Right atrium auricular region (tissue), 2 donors: ENCODE measurements around the gene WASF2. TPM values are rescaled to one million over a fixed set of nuclear protein-coding genes. Genes with fewer than 3 reads are reported as not detected.
A peak's percentile ranks its signal among the peaks of the same experiment; 100 is the strongest.

Source experiments
- DNase-seq: peaks from one replicate; pipeline ENCODE4 v3.0.0-alpha.2; 2019; ENCODE audit warnings: low spot score
- H3K27ac ChIP-seq, 2 donors: fragments of 200-600 bp; sonication (generic); 1 replicate in 1 of 2; 2 replicates in 1 of 2; pipeline ENCODE4 v1.5.1; 2016 to 2019
- H3K27me3 ChIP-seq, 2 donors: fragments of 200-600 bp; sonication (generic); one replicate each; pipeline versions ENCODE4 v1.5.1 to v1.6.0; 2017 to 2019
- H3K36me3 ChIP-seq: fragments of 200-600 bp; sonication (generic); one replicate; pipeline ENCODE4 v1.5.1; 2016
- H3K4me1 ChIP-seq, 2 donors: fragments of 200-600 bp; sonication (generic); one replicate each; pipeline versions ENCODE4 v1.5.1 to v1.6.0; 2017 to 2019
- H3K4me3 ChIP-seq, 2 donors: fragments of 200-600 bp; sonication (generic); 1 replicate in 1 of 2; 2 replicates in 1 of 2; pipeline ENCODE4 v1.5.1; 2017 to 2019; ENCODE audit warnings: mild to moderate bottlenecking in 1 of 2, moderate library complexity in 1 of 2
- H3K9me3 ChIP-seq, 2 donors: fragments of 200-600 bp; sonication (generic); one replicate each; pipeline ENCODE4 v1.5.1; 2019
- total RNA-seq, 2 donors: library from RNA; depleted of rRNA; stranded (reverse); fragments of >200 nt; gene quantifications; one replicate each; pipeline ENCODE4 v1.1.0, GENCODE V29; 2016
- TF ChIP-seq, protein P1 (sequence below), 2 donors: fragments of 200-600 bp; sonication (generic); IDR thresholded peaks; one replicate each; pipeline ENCODE4 v1.5.1; 2019; ENCODE audit warnings: antibody characterized with exemption in 2 of 2

WASF2 gene
- total RNA-seq, 2 donors from 2014 or later, result 20.7 to 49.0 TPM

DNA sequence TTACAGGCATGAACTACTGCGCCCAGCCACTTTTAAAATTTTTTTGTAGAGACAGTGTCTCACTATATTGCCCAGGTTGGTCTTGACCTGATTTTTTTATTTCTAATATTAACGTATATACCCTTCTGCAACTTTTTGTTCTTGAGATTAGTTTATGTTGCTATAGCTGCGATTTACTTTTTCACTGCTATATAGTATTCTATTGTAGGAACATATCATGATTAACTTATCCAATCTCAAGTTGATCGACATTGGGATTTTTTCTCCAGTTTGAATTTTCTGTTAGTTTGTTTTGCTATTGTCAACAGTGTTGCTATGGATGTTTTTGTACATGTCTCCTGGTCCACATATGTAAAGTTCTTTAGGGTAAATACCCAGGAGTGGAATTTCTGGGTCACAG, 35.4 kb downstream of the WASF2 start:
- Histone ChIP-seq H3K27ac (no peak overlapping the region), H3K27me3 (no peaks in the 10 kb centered on the region), H3K9me3 (no peaks in the 10 kb centered on the region), H3K4me3 (no peak overlapping the region), H3K36me3 (peaks cover 3% of the 10 kb centered on the region), H3K4me1 (peaks cover 0 to 39% of the 10 kb centered on the region in 2 donors)
- DNase-seq, result no peak
- TF ChIP-seq, protein P1, sequence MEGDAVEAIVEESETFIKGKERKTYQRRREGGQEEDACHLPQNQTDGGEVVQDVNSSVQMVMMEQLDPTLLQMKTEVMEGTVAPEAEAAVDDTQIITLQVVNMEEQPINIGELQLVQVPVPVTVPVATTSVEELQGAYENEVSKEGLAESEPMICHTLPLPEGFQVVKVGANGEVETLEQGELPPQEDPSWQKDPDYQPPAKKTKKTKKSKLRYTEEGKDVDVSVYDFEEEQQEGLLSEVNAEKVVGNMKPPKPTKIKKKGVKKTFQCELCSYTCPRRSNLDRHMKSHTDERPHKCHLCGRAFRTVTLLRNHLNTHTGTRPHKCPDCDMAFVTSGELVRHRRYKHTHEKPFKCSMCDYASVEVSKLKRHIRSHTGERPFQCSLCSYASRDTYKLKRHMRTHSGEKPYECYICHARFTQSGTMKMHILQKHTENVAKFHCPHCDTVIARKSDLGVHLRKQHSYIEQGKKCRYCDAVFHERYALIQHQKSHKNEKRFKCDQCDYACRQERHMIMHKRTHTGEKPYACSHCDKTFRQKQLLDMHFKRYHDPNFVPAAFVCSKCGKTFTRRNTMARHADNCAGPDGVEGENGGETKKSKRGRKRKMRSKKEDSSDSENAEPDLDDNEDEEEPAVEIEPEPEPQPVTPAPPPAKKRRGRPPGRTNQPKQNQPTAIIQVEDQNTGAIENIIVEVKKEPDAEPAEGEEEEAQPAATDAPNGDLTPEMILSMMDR (IDR thresholded peaks at IDR 0.05), result no peak

- H3K9me3 ChIP-seq, result no peaks in the 10 kb centered on the region
- H3K27me3 ChIP-seq, result no peaks in the 10 kb centered on the region
- H3K4me1 ChIP-seq, result peaks cover 0 to 56% of the 10 kb centered on the region in 2 donors
- H3K27ac ChIP-seq, result no peak overlapping the region
- H3K4me3 ChIP-seq, result no peak overlapping the region
- no peak for DNase-seq
- peaks cover 7% of the 10 kb centered on the region for H3K36me3 ChIP-seq
- TF ChIP-seq, protein P1 (IDR thresholded peaks at IDR 0.05), result no peak
Observed at GRCh38 chr1:27451343-27451742, 38.6 kb downstream of the WASF2 start.

- Histone ChIP-seq H3K27me3 (no peaks in the 10 kb centered on the region), H3K36me3 (peaks cover 7% of the 10 kb centered on the region), H3K27ac (no peak overlapping the region), H3K4me3 (no peak overlapping the region), H3K4me1 (peaks cover 0 to 65% of the 10 kb centered on the region in 2 donors), H3K9me3 (no peaks in the 10 kb centered on the region)
- TF ChIP-seq, protein P1 (IDR thresholded peaks at IDR 0.05), result no peak
- no peak for DNase-seq
Observed at GRCh38 chr1:27448982-27449381, 41.0 kb downstream of the WASF2 start.

GRCh38 chr1:27447883-27448282, 42.1 kb downstream of the WASF2 start:
- peaks cover 0 to 67% of the 10 kb centered on the region in 2 donors for H3K4me1 ChIP-seq

DNA sequence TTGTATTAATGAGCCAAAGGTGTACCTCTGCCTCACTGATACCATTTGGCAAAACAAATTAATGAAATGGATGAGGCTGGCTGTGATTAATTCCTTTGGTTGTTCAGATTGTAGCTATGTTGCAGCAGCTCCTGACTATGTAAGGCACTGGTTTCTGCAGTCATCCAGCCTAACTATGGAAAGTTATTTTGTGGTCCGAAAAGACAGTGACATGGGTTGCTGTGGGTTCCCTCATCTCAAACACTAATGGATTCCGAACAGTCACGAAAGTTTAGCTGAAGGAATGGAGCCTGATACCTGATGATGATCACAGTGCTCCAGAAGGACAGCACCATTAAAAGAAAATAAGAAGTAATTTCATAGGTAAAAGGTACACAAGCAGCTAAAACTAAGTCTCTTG, 42.6 kb downstream of the WASF2 start:
- no peaks in the 10 kb centered on the region for H3K9me3 ChIP-seq
- peaks cover 7% of the 10 kb centered on the region for H3K36me3 ChIP-seq
- TF ChIP-seq, protein P1 (IDR thresholded peaks at IDR 0.05), result no peak
- DNase-seq, result no peak
- H3K4me3 ChIP-seq, result no peak overlapping the region
- peak overlapping the region in 1 of 2 donors; percentile 25 for H3K27ac ChIP-seq
- H3K27me3 ChIP-seq, result no peaks in the 10 kb centered on the region
- peaks cover 0 to 67% of the 10 kb centered on the region in 2 donors for H3K4me1 ChIP-seq

More at GRCh38 chr1:27447883-27448282, 42.1 kb downstream of the WASF2 start:
- TF ChIP-seq, protein P1 (IDR thresholded peaks at IDR 0.05), result no peak
- Histone ChIP-seq H3K27ac (peak overlapping the region in 1 of 2 donors; percentile 25), H3K9me3 (no peaks in the 10 kb centered on the region), H3K36me3 (peaks cover 7% of the 10 kb centered on the region), H3K4me3 (no peak overlapping the region), H3K27me3 (no peaks in the 10 kb centered on the region)
- DNase-seq, result no peak

DNA sequence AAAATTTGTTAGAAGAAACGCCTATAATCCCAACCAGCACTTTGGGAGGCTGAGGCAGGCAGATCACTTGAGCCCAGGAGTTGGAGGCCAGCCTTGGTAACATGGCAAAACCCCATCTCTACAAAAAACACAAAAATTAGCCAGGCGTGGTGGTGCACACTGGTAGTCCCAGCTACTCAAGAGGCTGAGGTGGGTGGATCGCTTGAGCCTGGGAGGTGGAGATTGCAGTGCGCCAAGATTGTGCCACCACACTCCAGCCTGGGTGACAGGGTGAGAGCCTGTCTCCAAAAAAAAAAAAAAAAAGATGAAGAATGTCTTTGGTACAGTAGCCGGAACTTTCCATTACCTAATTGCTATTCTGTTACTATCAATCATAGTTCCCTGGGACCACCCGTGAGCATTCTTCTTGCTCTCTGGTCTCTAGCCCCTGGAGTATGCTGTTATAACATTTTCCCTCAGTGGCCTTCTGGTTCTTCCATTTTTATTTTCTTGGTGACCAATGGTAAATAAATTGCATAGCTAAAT, 43.4 kb downstream of the WASF2 start:
- DNase-seq, result no peak
- Histone ChIP-seq H3K4me1 (peaks cover 0 to 60% of the 10 kb centered on the region in 2 donors), H3K27ac (no peak overlapping the region), H3K27me3 (no peaks in the 10 kb centered on the region), H3K9me3 (no peaks in the 10 kb centered on the region), H3K4me3 (no peak overlapping the region), H3K36me3 (peaks cover 7% of the 10 kb centered on the region)
- TF ChIP-seq, protein P1 (IDR thresholded peaks at IDR 0.05), result no peak
